K562 (cell line): ENCODE results near the gene AMIGO3.

Source experiments
- FOSL1 ChIP-seq: fragments of 200-800 bp; sonication (Bioruptor generic); conservative IDR thresholded peaks from 2 replicates; pipeline ENCODE4 v1.6.1; 2016; ENCODE audit warnings: missing genetic modification characterization, missing compliant biosample characterization
- GABPA ChIP-seq: fragments of 200-800 bp; sonication (Bioruptor generic); conservative IDR thresholded peaks from 2 replicates; pipeline ENCODE4 v1.6.1; 2016; ENCODE audit warnings: low read depth, missing genetic modification characterization, missing compliant biosample characterization
- KHSRP ChIP-seq: fragments of 450-650 bp; IDR thresholded peaks from 2 replicates; pipeline ENCODE4 v1.6.1; 2017
- KLF1 ChIP-seq: fragments of 450-650 bp; IDR thresholded peaks from 2 replicates; pipeline ENCODE4 v1.6.1; 2016; ENCODE audit warnings: missing genetic modification characterization, missing compliant biosample characterization
- RAD21 ChIP-seq, 2 experiments: fragments of 250-450 bp in 1 of 2; fragments of 450-650 bp in 1 of 2; sonication (Bioruptor Pico) in 1 of 2; formaldehyde crosslinking in 1 of 2; IDR thresholded peaks in 1 of 2; conservative IDR thresholded peaks in 1 of 2; 2 replicates each; pipeline versions ENCODE4 v1.4.0 to v1.8.0; 2020 to 2022; ENCODE audit warnings: mild to moderate bottlenecking in 2 of 2, moderate library complexity in 1 of 2
- RFX5 ChIP-seq: IDR thresholded peaks from 2 replicates; pipeline ENCODE4 v1.6.1; 2011; ENCODE audit warnings: low read depth, mild to moderate bottlenecking, improper control_type of control experiment, low read length
- TCFL5 ChIP-seq: fragments of 250-450 bp; sonication (Bioruptor Pico); conservative IDR thresholded peaks from 2 replicates; pipeline ENCODE4 v1.6.1; 2021; ENCODE audit warnings: mild to moderate bottlenecking, moderate library complexity, matching md5 sums
- ZNF140 ChIP-seq: fragments of 250-450 bp; sonication (Bioruptor Pico); IDR thresholded peaks from 2 replicates; pipeline ENCODE4 v1.8.0; 2021; ENCODE audit warnings: moderate library complexity, mild to moderate bottlenecking, inconsistent platforms
- ZNF780A ChIP-seq: fragments of 250-450 bp; sonication (Bioruptor Pico); IDR thresholded peaks from 2 replicates; pipeline ENCODE4 v1.5.0; 2021; ENCODE audit warnings: mild to moderate bottlenecking
- TF ChIP-seq, protein P1 (sequence below): sonication (generic); formaldehyde crosslinking; IDR thresholded peaks from 2 replicates; pipeline ENCODE4 v1.8.1; 2023; ENCODE audit warnings: mild to moderate bottlenecking, missing genetic modification reagents, moderate library complexity
- TF ChIP-seq, protein P2 (sequence below): sonication (generic); formaldehyde crosslinking; IDR thresholded peaks from 2 replicates; pipeline ENCODE4 v1.8.0; 2022; ENCODE audit warnings: mild to moderate bottlenecking, missing genetic modification reagents
- TF ChIP-seq, protein P3 (sequence below): fragments of 450-650 bp; IDR thresholded peaks from 2 replicates; pipeline ENCODE4 v1.6.1; 2017; ENCODE audit warnings: antibody characterized with exemption
- TF ChIP-seq, protein P4 (sequence below), 2 experiments: fragments of 450-650 bp; formaldehyde crosslinking in 1 of 2; IDR thresholded peaks; 2 replicates each; pipeline versions ENCODE4 v1.4.0 to v1.6.1; 2014 to 2020; ENCODE audit warnings: mild to moderate bottlenecking in 2 of 2, borderline replicate concordance in 1 of 2, low read depth in 1 of 2
- TF ChIP-seq, protein P5 (sequence below): sonication (generic); formaldehyde crosslinking; IDR thresholded peaks from 2 replicates; pipeline ENCODE4 v1.9.0; 2022; ENCODE audit warnings: mild to moderate bottlenecking, missing genetic modification reagents

DNA sequence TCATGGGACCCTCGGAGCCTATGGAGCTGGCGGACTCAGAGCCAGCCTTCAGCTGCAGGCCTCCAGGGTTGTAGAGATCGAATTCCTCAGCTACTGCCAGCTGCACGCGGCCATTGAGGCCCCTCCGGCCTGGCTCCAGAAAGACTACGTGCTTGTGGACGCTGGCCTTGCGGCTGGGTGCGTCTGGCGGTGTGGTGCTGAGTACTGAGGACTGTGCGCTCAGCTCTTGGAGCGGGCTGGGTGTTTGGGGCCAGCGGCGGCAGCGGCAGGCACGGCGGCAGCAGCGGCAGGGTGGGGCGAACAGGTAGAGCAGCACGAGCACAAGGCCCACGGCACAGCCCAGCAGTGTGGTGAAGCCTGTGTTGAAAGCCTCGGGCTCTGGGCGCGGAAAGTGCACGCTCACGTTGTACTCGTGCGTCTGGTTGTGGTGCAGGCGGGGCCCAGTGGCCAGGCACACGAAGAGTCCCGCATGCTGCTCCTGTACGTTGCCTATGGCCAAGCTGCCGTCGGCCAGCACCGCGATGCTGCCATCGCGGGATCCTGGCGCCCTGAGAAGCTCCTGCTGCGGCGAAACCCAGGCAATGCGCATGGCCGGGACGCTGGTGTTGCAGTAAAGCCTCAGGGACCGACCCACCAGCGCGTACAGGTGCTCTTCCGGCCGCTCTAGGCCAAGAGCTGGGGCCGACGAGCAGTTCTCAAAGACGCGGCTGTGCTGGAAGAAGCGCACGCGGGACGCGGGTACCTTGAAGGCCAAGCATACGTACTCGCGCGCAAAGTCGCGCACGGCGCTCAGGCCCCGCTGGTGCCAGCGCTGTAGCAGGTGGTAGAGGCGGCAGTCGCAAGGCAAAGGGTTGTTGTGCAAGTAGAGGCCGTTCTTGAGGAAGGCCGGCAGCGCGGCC is 1.3 kb downstream of the AMIGO3 start:
- TF ChIP-seq GABPA (no peak), KLF1 (tag) (no peak), ZNF780A (CRISPR knock-in tag) (no peak), TCFL5 (CRISPR knock-in tag) (no peak), KHSRP (no peak), ZNF140 (CRISPR knock-in tag) (no peak), RFX5 (no peak), RAD21 (CRISPR knock-in tag; conservative IDR thresholded peaks at IDR 0.05 in 1 of 2, IDR thresholded peaks at IDR 0.05 in 1 of 2) (no peak), FOSL1 (tag) (no peak)
- TF ChIP-seq, protein P1, sequence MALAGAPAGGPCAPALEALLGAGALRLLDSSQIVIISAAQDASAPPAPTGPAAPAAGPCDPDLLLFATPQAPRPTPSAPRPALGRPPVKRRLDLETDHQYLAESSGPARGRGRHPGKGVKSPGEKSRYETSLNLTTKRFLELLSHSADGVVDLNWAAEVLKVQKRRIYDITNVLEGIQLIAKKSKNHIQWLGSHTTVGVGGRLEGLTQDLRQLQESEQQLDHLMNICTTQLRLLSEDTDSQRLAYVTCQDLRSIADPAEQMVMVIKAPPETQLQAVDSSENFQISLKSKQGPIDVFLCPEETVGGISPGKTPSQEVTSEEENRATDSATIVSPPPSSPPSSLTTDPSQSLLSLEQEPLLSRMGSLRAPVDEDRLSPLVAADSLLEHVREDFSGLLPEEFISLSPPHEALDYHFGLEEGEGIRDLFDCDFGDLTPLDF (CRISPR knock-in tag): no peak
- TF ChIP-seq, protein P2, sequence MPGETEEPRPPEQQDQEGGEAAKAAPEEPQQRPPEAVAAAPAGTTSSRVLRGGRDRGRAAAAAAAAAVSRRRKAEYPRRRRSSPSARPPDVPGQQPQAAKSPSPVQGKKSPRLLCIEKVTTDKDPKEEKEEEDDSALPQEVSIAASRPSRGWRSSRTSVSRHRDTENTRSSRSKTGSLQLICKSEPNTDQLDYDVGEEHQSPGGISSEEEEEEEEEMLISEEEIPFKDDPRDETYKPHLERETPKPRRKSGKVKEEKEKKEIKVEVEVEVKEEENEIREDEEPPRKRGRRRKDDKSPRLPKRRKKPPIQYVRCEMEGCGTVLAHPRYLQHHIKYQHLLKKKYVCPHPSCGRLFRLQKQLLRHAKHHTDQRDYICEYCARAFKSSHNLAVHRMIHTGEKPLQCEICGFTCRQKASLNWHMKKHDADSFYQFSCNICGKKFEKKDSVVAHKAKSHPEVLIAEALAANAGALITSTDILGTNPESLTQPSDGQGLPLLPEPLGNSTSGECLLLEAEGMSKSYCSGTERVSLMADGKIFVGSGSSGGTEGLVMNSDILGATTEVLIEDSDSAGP: no peak
- TF ChIP-seq, protein P3, sequence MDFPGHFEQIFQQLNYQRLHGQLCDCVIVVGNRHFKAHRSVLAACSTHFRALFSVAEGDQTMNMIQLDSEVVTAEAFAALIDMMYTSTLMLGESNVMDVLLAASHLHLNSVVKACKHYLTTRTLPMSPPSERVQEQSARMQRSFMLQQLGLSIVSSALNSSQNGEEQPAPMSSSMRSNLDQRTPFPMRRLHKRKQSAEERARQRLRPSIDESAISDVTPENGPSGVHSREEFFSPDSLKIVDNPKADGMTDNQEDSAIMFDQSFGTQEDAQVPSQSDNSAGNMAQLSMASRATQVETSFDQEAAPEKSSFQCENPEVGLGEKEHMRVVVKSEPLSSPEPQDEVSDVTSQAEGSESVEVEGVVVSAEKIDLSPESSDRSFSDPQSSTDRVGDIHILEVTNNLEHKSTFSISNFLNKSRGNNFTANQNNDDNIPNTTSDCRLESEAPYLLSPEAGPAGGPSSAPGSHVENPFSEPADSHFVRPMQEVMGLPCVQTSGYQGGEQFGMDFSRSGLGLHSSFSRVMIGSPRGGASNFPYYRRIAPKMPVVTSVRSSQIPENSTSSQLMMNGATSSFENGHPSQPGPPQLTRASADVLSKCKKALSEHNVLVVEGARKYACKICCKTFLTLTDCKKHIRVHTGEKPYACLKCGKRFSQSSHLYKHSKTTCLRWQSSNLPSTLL: no peak
- TF ChIP-seq, protein P4, sequence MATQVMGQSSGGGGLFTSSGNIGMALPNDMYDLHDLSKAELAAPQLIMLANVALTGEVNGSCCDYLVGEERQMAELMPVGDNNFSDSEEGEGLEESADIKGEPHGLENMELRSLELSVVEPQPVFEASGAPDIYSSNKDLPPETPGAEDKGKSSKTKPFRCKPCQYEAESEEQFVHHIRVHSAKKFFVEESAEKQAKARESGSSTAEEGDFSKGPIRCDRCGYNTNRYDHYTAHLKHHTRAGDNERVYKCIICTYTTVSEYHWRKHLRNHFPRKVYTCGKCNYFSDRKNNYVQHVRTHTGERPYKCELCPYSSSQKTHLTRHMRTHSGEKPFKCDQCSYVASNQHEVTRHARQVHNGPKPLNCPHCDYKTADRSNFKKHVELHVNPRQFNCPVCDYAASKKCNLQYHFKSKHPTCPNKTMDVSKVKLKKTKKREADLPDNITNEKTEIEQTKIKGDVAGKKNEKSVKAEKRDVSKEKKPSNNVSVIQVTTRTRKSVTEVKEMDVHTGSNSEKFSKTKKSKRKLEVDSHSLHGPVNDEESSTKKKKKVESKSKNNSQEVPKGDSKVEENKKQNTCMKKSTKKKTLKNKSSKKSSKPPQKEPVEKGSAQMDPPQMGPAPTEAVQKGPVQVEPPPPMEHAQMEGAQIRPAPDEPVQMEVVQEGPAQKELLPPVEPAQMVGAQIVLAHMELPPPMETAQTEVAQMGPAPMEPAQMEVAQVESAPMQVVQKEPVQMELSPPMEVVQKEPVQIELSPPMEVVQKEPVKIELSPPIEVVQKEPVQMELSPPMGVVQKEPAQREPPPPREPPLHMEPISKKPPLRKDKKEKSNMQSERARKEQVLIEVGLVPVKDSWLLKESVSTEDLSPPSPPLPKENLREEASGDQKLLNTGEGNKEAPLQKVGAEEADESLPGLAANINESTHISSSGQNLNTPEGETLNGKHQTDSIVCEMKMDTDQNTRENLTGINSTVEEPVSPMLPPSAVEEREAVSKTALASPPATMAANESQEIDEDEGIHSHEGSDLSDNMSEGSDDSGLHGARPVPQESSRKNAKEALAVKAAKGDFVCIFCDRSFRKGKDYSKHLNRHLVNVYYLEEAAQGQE (IDR thresholded peaks at IDR 0.05; ENCODE audit: borderline replicate concordance): no peak
- TF ChIP-seq, protein P4 (CRISPR knock-in tag; IDR thresholded peaks at IDR 0.05; ENCODE audit: low read depth): no peak
- TF ChIP-seq, protein P5, sequence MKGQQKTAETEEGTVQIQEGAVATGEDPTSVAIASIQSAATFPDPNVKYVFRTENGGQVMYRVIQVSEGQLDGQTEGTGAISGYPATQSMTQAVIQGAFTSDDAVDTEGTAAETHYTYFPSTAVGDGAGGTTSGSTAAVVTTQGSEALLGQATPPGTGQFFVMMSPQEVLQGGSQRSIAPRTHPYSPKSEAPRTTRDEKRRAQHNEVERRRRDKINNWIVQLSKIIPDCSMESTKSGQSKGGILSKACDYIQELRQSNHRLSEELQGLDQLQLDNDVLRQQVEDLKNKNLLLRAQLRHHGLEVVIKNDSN (CRISPR knock-in tag): no peak
